Stomach (tissue), 9 donors: ENCODE data around the gene GRM3. TPM values are rescaled to one million over a fixed set of nuclear protein-coding genes. Genes with fewer than 3 reads are reported as not detected.

Experiments
- DNase-seq, 2 donors: peaks; one replicate each; pipeline versions ENCODE4 v3.0.0 to v3.0.0-alpha.2; 2013 to 2019
- H3K27ac ChIP-seq, 5 donors: fragments of 200-600 bp in 4 of 5; sonication (generic) in 4 of 5; one replicate each; pipeline ENCODE4 v1.5.1; 2013 to 2019; ENCODE audit warnings: mild to moderate bottlenecking in 1 of 5, moderate library complexity in 1 of 5
- H3K27me3 ChIP-seq, 3 donors: fragments of 200-600 bp; sonication (generic); one replicate each; pipeline ENCODE4 v1.5.1; 2017 to 2019; ENCODE audit warnings: mixed run types in 1 of 3
- H3K36me3 ChIP-seq, 4 donors: fragments of 200-600 bp; sonication (generic); 1 replicate in 3 of 4; 2 replicates in 1 of 4; pipeline ENCODE4 v1.5.1; 2016 to 2019
- H3K4me1 ChIP-seq, 4 donors: fragments of 200-600 bp; sonication (generic); one replicate each; pipeline ENCODE4 v1.5.1; 2016 to 2019
- H3K4me3 ChIP-seq, 4 donors: fragments of 200-600 bp; sonication (generic) in 3 of 4; one replicate each; pipeline ENCODE4 v1.5.1; 2016 to 2019; ENCODE audit warnings: mild to moderate bottlenecking in 1 of 4
- H3K9me3 ChIP-seq, 4 donors: fragments of 200-600 bp; sonication (generic); one replicate each; pipeline ENCODE4 v1.5.1; 2016 to 2019
- CTCF ChIP-seq, 7 experiments: fragments of 450-650 bp in 4 of 7; fragments of 200-600 bp in 3 of 7; sonication (generic) in 3 of 7; IDR thresholded peaks; one replicate each; pipeline ENCODE4 v1.5.1; 2016 to 2019; ENCODE audit warnings: antibody characterized with exemption in 7 of 7, control low read depth in 2 of 7, mild to moderate bottlenecking in 1 of 7
- EP300 ChIP-seq: sonication (generic); formaldehyde crosslinking; IDR thresholded peaks from one replicate; pipeline ENCODE4 v1.6.1; 2017; ENCODE audit warnings: antibody characterized with exemption
- POLR2A ChIP-seq, 4 donors: fragments of 450-650 bp; IDR thresholded peaks; one replicate each; pipeline ENCODE4 v1.6.1; 2016; ENCODE audit warnings: antibody characterized with exemption in 4 of 4, control low read depth in 2 of 4, mild to moderate bottlenecking in 1 of 4, moderate library complexity in 1 of 4
- POLR2AphosphoS5 ChIP-seq, 3 donors: sonication (generic); formaldehyde crosslinking; IDR thresholded peaks; one replicate each; pipeline ENCODE4 v1.6.1; 2016; ENCODE audit warnings: antibody characterized with exemption in 3 of 3
- WGBS, 5 donors: extraction: QIAGEN DNeasy Blood & Tissue Kit in 3 of 5; methylation state at CpG; one replicate each; pipeline versions ENCODE4 v1.1.5 to v1.1.7; 2013 to 2018; 5-methylcytosine and 5-hydroxymethylcytosine counted together
- intact Hi-C: fragments of 100-400 bp; cut with DNase I; formaldehyde crosslinking; loops from one replicate; pipeline ENCODE4 v1.15.1; 2023; ENCODE audit warnings: low total_unique reads
- polyA plus RNA-seq, 3 donors: library from polyadenylated mRNA; stranded (reverse); fragments of 200-250 nt; gene quantifications; one replicate each; pipeline ENCODE4 v1.2.3, GENCODE V29; 2013
- total RNA-seq, 5 donors: library from RNA; depleted of rRNA; stranded (reverse); fragments of >200 nt; gene quantifications; one replicate each; pipeline versions ENCODE4 v1.1.0 to v1.2.3, GENCODE V29; 2014 to 2016
- donor health status: healthy with polysubstance abuse.
- donor health status: Bipolar disorder and iron deficiency.
- donor health status: healthy.

Gene GRM3
- total and polyA plus RNA-seq, 8 donors, result 0.55 TPM; not detected in 7

GRCh38 chr7:86668315-86668714 is 24.6 kb downstream of the GRM3 start:
- Histone ChIP-seq H3K36me3 (no peaks in the 10 kb centered on the region), H3K9me3 (no peaks in the 10 kb centered on the region), H3K27ac (no peak overlapping the region), H3K27me3 (no peaks in the 10 kb centered on the region), H3K4me3 (no peak overlapping the region), H3K4me1 (no peaks in the 10 kb centered on the region)
- 42 to 59% (median 55%) methylated on average over 3 of the region's 3 CpGs for WGBS, 5 donors
- intact Hi-C loops, result no loop called here
- DNase-seq, result no peak
- no peak for TF ChIP-seq POLR2A (IDR thresholded peaks at IDR 0.05)
- no peak for TF ChIP-seq CTCF (IDR thresholded peaks at IDR 0.05)
- TF ChIP-seq POLR2AphosphoS5 (IDR thresholded peaks at IDR 0.05), result no peak
- no peak for TF ChIP-seq EP300

GRCh38 chr7:86687831-86688230 is 44.1 kb downstream of the GRM3 start:
- TF ChIP-seq POLR2A (IDR thresholded peaks at IDR 0.05) (no peak), POLR2AphosphoS5 (IDR thresholded peaks at IDR 0.05) (no peak), CTCF (IDR thresholded peaks at IDR 0.05) (no peak), EP300 (no peak)
- no peak for DNase-seq
- no peaks in the 10 kb centered on the region for H3K4me1 ChIP-seq
- WGBS, 5 donors, result 72 to 86% (median 79%) methylated on average over 1 of the region's 1 CpG
- no peak overlapping the region for H3K4me3 ChIP-seq
- no peaks in the 10 kb centered on the region for H3K9me3 ChIP-seq
- H3K36me3 ChIP-seq, result no peaks in the 10 kb centered on the region
- H3K27ac ChIP-seq, result no peak overlapping the region
- intact Hi-C loops, result no loop called here
- no peaks in the 10 kb centered on the region for H3K27me3 ChIP-seq

- TF ChIP-seq POLR2A (IDR thresholded peaks at IDR 0.05), result no peak
- no peak for TF ChIP-seq EP300
- no peak for TF ChIP-seq POLR2AphosphoS5 (IDR thresholded peaks at IDR 0.05)
- no peak for TF ChIP-seq CTCF (IDR thresholded peaks at IDR 0.05)
- Histone ChIP-seq H3K4me1 (no peaks in the 10 kb centered on the region), H3K36me3 (no peaks in the 10 kb centered on the region), H3K27ac (no peak overlapping the region), H3K4me3 (no peak overlapping the region), H3K9me3 (no peaks in the 10 kb centered on the region), H3K27me3 (no peaks in the 10 kb centered on the region)
- DNase-seq, result no peak
- intact Hi-C loops, result no loop called here
Observed at GRCh38 chr7:86689363-86689762, 45.7 kb downstream of the GRM3 start.

GRCh38 chr7:86692755-86693154 is 49.0 kb downstream of the GRM3 start:
- DNase-seq, result no peak
- 66 to 85% (median 81%) methylated on average over 2 of the region's 2 CpGs for WGBS, 5 donors

More at GRCh38 chr7:86692755-86693154, 49.0 kb downstream of the GRM3 start:
- Histone ChIP-seq H3K27me3 (no peaks in the 10 kb centered on the region), H3K9me3 (no peaks in the 10 kb centered on the region), H3K4me1 (no peaks in the 10 kb centered on the region), H3K4me3 (no peak overlapping the region), H3K27ac (no peak overlapping the region), H3K36me3 (no peaks in the 10 kb centered on the region)
- TF ChIP-seq POLR2A (IDR thresholded peaks at IDR 0.05), result no peak
- TF ChIP-seq POLR2AphosphoS5 (IDR thresholded peaks at IDR 0.05), result no peak
- no peak for TF ChIP-seq EP300
- no peak for TF ChIP-seq CTCF (IDR thresholded peaks at IDR 0.05)
- intact Hi-C loops, result no loop called here
